SK-N-SH (cell line): ENCODE measurements around the gene LRRC42. TPM values are rescaled to one million over a fixed set of nuclear protein-coding genes. Genes with fewer than 3 reads are reported as not detected.

Source experiments
- CTCF ChIA-PET: fragments of 300-600, 350-600 bp; formaldehyde crosslinking; extraction: SDS; loops from one replicate; lab custom pipeline; 2021; lab: Yijun Ruan, JAX
- POLR2A ChIA-PET: fragments of 350-600 bp; sonication (Branson Sonifier 250); formaldehyde crosslinking; extraction: SDS; loops from one replicate; lab custom pipeline; 2020; ENCODE audit warnings: antibody characterized with exemption, inconsistent platforms; lab: Yijun Ruan, JAX
- DNase-seq: peaks from one replicate; pipeline ENCODE4 v3.0.0; 2012
- H2AFZ ChIP-seq: fragments of 200-600 bp; sonication (generic); 2 replicates; pipeline ENCODE4 v1.8.1; 2016; ENCODE audit warnings: antibody characterized with exemption, mild to moderate bottlenecking, low read depth
- H3F3A ChIP-seq: fragments of 200-600 bp; sonication (generic); replicated peaks from 2 replicates; pipeline ENCODE3; 2016; ENCODE audit warnings: antibody characterized with exemption, mild to moderate bottlenecking; ENCODE audit not compliant: insufficient read depth
- H3K27ac ChIP-seq, 2 experiments: fragments of 200-500 bp in 1 of 2; fragments of 200-600 bp in 1 of 2; sonication (Bioruptor generic) in 1 of 2; sonication (generic), shearing (Covaris generic) in 1 of 2; 2 replicates each; pipeline versions ENCODE4 v1.5.1 to v1.6.1; 2014 to 2016; ENCODE audit warnings: low read depth in 2 of 2, inconsistent platforms in 1 of 2, low read length in 1 of 2, mild to moderate bottlenecking in 1 of 2, mixed read lengths in 1 of 2
- H3K27me3 ChIP-seq: fragments of 200-600 bp; sonication (generic), shearing (Covaris generic); 2 replicates; pipeline ENCODE4 v1.6.1; 2016; ENCODE audit warnings: mixed run types; ENCODE audit not compliant: insufficient read depth
- H3K36me3 ChIP-seq, 2 experiments: fragments of 200-500 bp in 1 of 2; fragments of 200-600 bp in 1 of 2; sonication (Bioruptor generic) in 1 of 2; sonication (generic) in 1 of 2; replicated peaks in 1 of 2; 2 replicates each; pipeline versions ENCODE3 to v1.5.1; 2014 to 2016; ENCODE audit warnings: low read length in 1 of 2, mild to moderate bottlenecking in 1 of 2; ENCODE audit not compliant: insufficient read depth in 2 of 2, control insufficient read depth in 1 of 2
- H3K4me1 ChIP-seq, 2 experiments: fragments of 200-500 bp in 1 of 2; fragments of 200-600 bp in 1 of 2; sonication (Bioruptor generic) in 1 of 2; sonication (generic), shearing (Covaris generic) in 1 of 2; 2 replicates each; pipeline versions ENCODE4 v1.5.1 to v1.6.1; 2014 to 2016; ENCODE audit warnings: low read depth in 1 of 2, low read length in 1 of 2, mixed run types in 1 of 2; ENCODE audit not compliant: insufficient read depth in 2 of 2, control insufficient read depth in 1 of 2
- H3K4me2 ChIP-seq: fragments of 200-600 bp; sonication (generic), shearing (Covaris generic); 2 replicates; pipeline ENCODE4 v1.6.1; 2017; ENCODE audit warnings: mixed run types
- H3K4me3 ChIP-seq, 2 experiments: fragments of 200-500 bp in 1 of 2; fragments of 200-600 bp in 1 of 2; sonication (Bioruptor generic) in 1 of 2; sonication (generic), shearing (Covaris generic) in 1 of 2; 2 replicates each; pipeline versions ENCODE4 v1.5.1 to v1.8.1; 2014 to 2016; ENCODE audit warnings: low read depth in 2 of 2, inconsistent platforms in 1 of 2, low read length in 1 of 2, mild to moderate bottlenecking in 1 of 2, mixed read lengths in 1 of 2, moderate library complexity in 1 of 2
- H3K79me2 ChIP-seq: fragments of 200-600 bp; sonication (generic); 2 replicates; pipeline ENCODE4 v1.8.1; 2017; ENCODE audit warnings: mild to moderate bottlenecking; ENCODE audit not compliant: insufficient read depth
- H3K9ac ChIP-seq: fragments of 200-600 bp; sonication (generic); 2 replicates; pipeline ENCODE4 v1.6.1; 2017; ENCODE audit warnings: mixed run types
- H3K9me2 ChIP-seq: fragments of 200-600 bp; sonication (generic); 2 replicates; pipeline ENCODE4 v1.6.1; 2017; ENCODE audit warnings: mixed run types
- H3K9me3 ChIP-seq: fragments of 200-600 bp; sonication (generic); 2 replicates; pipeline ENCODE4 v1.6.1; 2017; ENCODE audit warnings: mixed run types, mild to moderate bottlenecking, moderate library complexity
- H4K20me1 ChIP-seq: fragments of 200-600 bp; sonication (generic); 2 replicates; pipeline ENCODE4 v1.6.1; 2017; ENCODE audit warnings: mild to moderate bottlenecking, mixed run types; ENCODE audit not compliant: insufficient read depth
- CTCF ChIP-seq: fragments of 200-600 bp; sonication (generic); IDR thresholded peaks from 2 replicates; pipeline ENCODE4 v1.6.1; 2017; ENCODE audit warnings: antibody characterized with exemption, mild to moderate bottlenecking, moderate library complexity
- ELF1 ChIP-seq: IDR thresholded peaks from 2 replicates; pipeline ENCODE4 v1.4.0; 2012
- FOXM1 ChIP-seq: IDR thresholded peaks from 2 replicates; pipeline ENCODE4 v1.4.0; 2012; ENCODE audit warnings: low read depth, mild to moderate bottlenecking
- GATA2 ChIP-seq: sonication (generic); formaldehyde crosslinking; IDR thresholded peaks from 2 replicates; pipeline ENCODE4 v1.5.0; 2020; ENCODE audit warnings: mild to moderate bottlenecking, missing genetic modification reagents
- JUND ChIP-seq: IDR thresholded peaks from 2 replicates; pipeline ENCODE4 v1.4.0; 2012
- NFIC ChIP-seq: IDR thresholded peaks from 2 replicates; pipeline ENCODE4 v1.4.0; 2012; ENCODE audit warnings: borderline replicate concordance
- PBX3 ChIP-seq: IDR thresholded peaks from 2 replicates; pipeline ENCODE4; 2012
- POLR2AphosphoS5 ChIP-seq: IDR thresholded peaks from 2 replicates; pipeline ENCODE4 v1.6.1; 2012; ENCODE audit warnings: low read depth, low read length
- RAD21 ChIP-seq: IDR thresholded peaks from 2 replicates; pipeline ENCODE4 v1.6.1; 2012; ENCODE audit warnings: mild to moderate bottlenecking, low read length
- RXRA ChIP-seq: IDR thresholded peaks from 2 replicates; pipeline ENCODE4 v1.4.0; 2012; ENCODE audit warnings: low read depth, mild to moderate bottlenecking, borderline replicate concordance
- SMC3 ChIP-seq: IDR thresholded peaks from 2 replicates; pipeline ENCODE4 v1.6.1; 2012; ENCODE audit warnings: low read depth, low read length, improper control_type of control experiment
- TEAD4 ChIP-seq: IDR thresholded peaks from 2 replicates; pipeline ENCODE4 v1.4.0; 2012; ENCODE audit warnings: mild to moderate bottlenecking, borderline replicate concordance; ENCODE audit not compliant: insufficient read depth
- USF1 ChIP-seq: IDR thresholded peaks from 2 replicates; pipeline ENCODE4 v1.4.0; 2012; ENCODE audit warnings: low read depth, borderline replicate concordance
- ZBTB33 ChIP-seq: IDR thresholded peaks from 2 replicates; pipeline ENCODE4 v1.4.0; 2012; ENCODE audit warnings: low read depth, borderline replicate concordance
- WGBS: methylation state at CpG from one replicate; pipeline ENCODE4 v1.1.6; 2017; ENCODE audit warnings: low lambda C conversion rate; 5-methylcytosine and 5-hydroxymethylcytosine counted together
- polyA plus RNA-seq, 3 experiments: library from polyadenylated mRNA; depleted of rRNA; stranded (reverse); fragments of >200 nt; gene quantifications; 2 replicates each; pipeline ENCODE4 v1.2.3, GENCODE V29; 2012
- TF ChIP-seq, protein P1 (sequence below): fragments of 150-350 bp; IDR thresholded peaks from 2 replicates; pipeline ENCODE4 v1.6.1; 2017; ENCODE audit warnings: antibody characterized with exemption, low read length, low read depth, borderline replicate concordance
- TF ChIP-seq, protein P2 (sequence below): IDR thresholded peaks from 2 replicates; pipeline ENCODE4 v1.6.1; 2012; ENCODE audit warnings: mild to moderate bottlenecking, low read depth, low read length, moderate library complexity

The LRRC42 gene
- polyA plus RNA-seq, 1 of the 3 experiments (the other 2 are of a cell fraction), result 35.0 TPM

- no peak overlapping the region for H3K4me2 ChIP-seq
- no peak for DNase-seq
- peaks cover 19 to 39% of the 10 kb centered on the region in 2 experiments for H3K36me3 ChIP-seq
- no peaks in the 10 kb centered on the region for H3K79me2 ChIP-seq
- no peak overlapping the region for H3K27ac ChIP-seq
- WGBS, result 83% methylated on average over 5 of the region's 5 CpGs
- H3K27me3 ChIP-seq, result no peaks in the 10 kb centered on the region
- peaks cover 4% of the 10 kb centered on the region for H3F3A ChIP-seq
- H3K9ac ChIP-seq, result no peak overlapping the region
- ChIA-PET POLR2A (no interaction called here), CTCF (interaction anchor here (1.0 to 1.1 kb wide), 2 partner anchors 9 to 41 kb away, joined by 3 to 5 read pairs; no protein-coding TSS in a partner anchor)
- no peaks in the 10 kb centered on the region; a peak in 1 of 4 replicates for H3K4me1 ChIP-seq
- H3K9me2 ChIP-seq, result no peaks in the 10 kb centered on the region
- H2AFZ ChIP-seq, result no peak overlapping the region
- H4K20me1 ChIP-seq, result no peaks in the 10 kb centered on the region
- H3K4me3 ChIP-seq, result no peak overlapping the region
- TF ChIP-seq USF1, result peak; percentile 42; the same call in 1 of the 2 replicates
- TF ChIP-seq NFIC, result no peak
- TF ChIP-seq SMC3, result no peak
- TF ChIP-seq, protein P1, sequence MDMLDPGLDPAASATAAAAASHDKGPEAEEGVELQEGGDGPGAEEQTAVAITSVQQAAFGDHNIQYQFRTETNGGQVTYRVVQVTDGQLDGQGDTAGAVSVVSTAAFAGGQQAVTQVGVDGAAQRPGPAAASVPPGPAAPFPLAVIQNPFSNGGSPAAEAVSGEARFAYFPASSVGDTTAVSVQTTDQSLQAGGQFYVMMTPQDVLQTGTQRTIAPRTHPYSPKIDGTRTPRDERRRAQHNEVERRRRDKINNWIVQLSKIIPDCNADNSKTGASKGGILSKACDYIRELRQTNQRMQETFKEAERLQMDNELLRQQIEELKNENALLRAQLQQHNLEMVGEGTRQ, result no peak
- no peak for TF ChIP-seq RAD21
- TF ChIP-seq GATA2, result no peak
- no peaks in the 10 kb centered on the region for H3K9me3 ChIP-seq
Observed at GRCh38 chr1:53918343-53918742, 27.8 kb upstream of the LRRC42 start.

- no peaks in the 10 kb centered on the region for H4K20me1 ChIP-seq
- no peak overlapping the region for H3K4me2 ChIP-seq
- H2AFZ ChIP-seq, result no peak overlapping the region
- no peaks in the 10 kb centered on the region for H3K79me2 ChIP-seq
- ChIA-PET POLR2A (no interaction called here), CTCF (interaction anchor here (0.6 to 1.0 kb wide), 2 partner anchors 10 to 26 kb away, joined by 3 read pairs; partner anchors contain the start of gene LRRC42)
- peaks cover 10% of the 10 kb centered on the region for H3F3A ChIP-seq
- no peak overlapping the region for H3K27ac ChIP-seq
- peaks cover 28 to 52% of the 10 kb centered on the region in 2 experiments for H3K36me3 ChIP-seq
- whole genome bisulfite sequencing, result 86% methylated on average over 3 of the region's 3 CpGs
- H3K9me2 ChIP-seq, result no peaks in the 10 kb centered on the region
- H3K4me3 ChIP-seq, result no peak overlapping the region
- no peak overlapping the region for H3K9ac ChIP-seq
- H3K4me1 ChIP-seq, result no peaks in the 10 kb centered on the region; a peak in 1 of 4 replicates
- no peaks in the 10 kb centered on the region for H3K9me3 ChIP-seq
- no peaks in the 10 kb centered on the region for H3K27me3 ChIP-seq
- DNase-seq, result no peak
- TF ChIP-seq SMC3 (no peak), PBX3 (no peak), CTCF (no peak), FOXM1 (no peak), JUND (no peak), RXRA (no peak), USF1 (no peak), TEAD4 (no peak), ZBTB33 (no peak), POLR2AphosphoS5 (no peak), ELF1 (no peak)
- TF ChIP-seq, protein P2, sequence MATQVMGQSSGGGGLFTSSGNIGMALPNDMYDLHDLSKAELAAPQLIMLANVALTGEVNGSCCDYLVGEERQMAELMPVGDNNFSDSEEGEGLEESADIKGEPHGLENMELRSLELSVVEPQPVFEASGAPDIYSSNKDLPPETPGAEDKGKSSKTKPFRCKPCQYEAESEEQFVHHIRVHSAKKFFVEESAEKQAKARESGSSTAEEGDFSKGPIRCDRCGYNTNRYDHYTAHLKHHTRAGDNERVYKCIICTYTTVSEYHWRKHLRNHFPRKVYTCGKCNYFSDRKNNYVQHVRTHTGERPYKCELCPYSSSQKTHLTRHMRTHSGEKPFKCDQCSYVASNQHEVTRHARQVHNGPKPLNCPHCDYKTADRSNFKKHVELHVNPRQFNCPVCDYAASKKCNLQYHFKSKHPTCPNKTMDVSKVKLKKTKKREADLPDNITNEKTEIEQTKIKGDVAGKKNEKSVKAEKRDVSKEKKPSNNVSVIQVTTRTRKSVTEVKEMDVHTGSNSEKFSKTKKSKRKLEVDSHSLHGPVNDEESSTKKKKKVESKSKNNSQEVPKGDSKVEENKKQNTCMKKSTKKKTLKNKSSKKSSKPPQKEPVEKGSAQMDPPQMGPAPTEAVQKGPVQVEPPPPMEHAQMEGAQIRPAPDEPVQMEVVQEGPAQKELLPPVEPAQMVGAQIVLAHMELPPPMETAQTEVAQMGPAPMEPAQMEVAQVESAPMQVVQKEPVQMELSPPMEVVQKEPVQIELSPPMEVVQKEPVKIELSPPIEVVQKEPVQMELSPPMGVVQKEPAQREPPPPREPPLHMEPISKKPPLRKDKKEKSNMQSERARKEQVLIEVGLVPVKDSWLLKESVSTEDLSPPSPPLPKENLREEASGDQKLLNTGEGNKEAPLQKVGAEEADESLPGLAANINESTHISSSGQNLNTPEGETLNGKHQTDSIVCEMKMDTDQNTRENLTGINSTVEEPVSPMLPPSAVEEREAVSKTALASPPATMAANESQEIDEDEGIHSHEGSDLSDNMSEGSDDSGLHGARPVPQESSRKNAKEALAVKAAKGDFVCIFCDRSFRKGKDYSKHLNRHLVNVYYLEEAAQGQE, result no peak
Observed at GRCh38 chr1:53919675-53920066, 26.5 kb upstream of the LRRC42 start.
